GM12878 (cell line): ENCODE data around the gene COG4. TPM values are rescaled to one million over a fixed set of nuclear protein-coding genes. Genes with fewer than 3 reads are reported as not detected.

Experiments used
- ATAC-seq: fragments of 200-7000 bp; cut with Tn5 transposase; 3 replicates; pipeline ENCODE4 v1.9.1; 2020; ENCODE audit warnings: mild to moderate bottlenecking, moderate library complexity
- BruUV-seq: library from RNA; stranded (reverse); fragments of 400-500 nt; replicated peaks from 2 replicates; lab custom pipeline; 2021; lab: Mats Ljungman, UMichigan
- CTCF ChIA-PET: fragments of 300-600 bp; sonication (Branson Sonifier 250); formaldehyde crosslinking; extraction: SDS; loops from one replicate; lab custom pipeline; 2021; ENCODE audit warnings: inconsistent platforms; lab: Yijun Ruan, JAX
- POLR2A ChIA-PET: fragments of 350-600 bp; formaldehyde crosslinking; extraction: SDS; loops from one replicate; lab custom pipeline; 2021; ENCODE audit warnings: inconsistent platforms; lab: Charles Lee
- RAD21 ChIA-PET: fragments of 300-600 bp; sonication (Branson Sonifier 250); formaldehyde crosslinking; loops from one replicate; lab custom pipeline; 2023; ENCODE audit warnings: antibody characterized with exemption; ENCODE audit not compliant: unreplicated experiment; lab: Charles Lee
- SMC1A ChIA-PET: fragments of 300-600 bp; sonication (Branson Sonifier 250); formaldehyde crosslinking; loops from one replicate; lab custom pipeline; 2023; ENCODE audit not compliant: unreplicated experiment, uncharacterized antibody; lab: Charles Lee
- DNase-seq: peaks from one replicate; pipeline ENCODE4 v3.0.0-alpha.2; 2011; ENCODE audit warnings: low read depth, low spot score
- FAIRE-seq: peaks from 3 replicates; lab custom pipeline; 2011; peaks lifted over from hg19 to GRCh38; lab: Jason Lieb, UNC
- H2AFZ ChIP-seq: 2 replicates; pipeline ENCODE4 v1.6.0; 2011; ENCODE audit warnings: low read depth, low read length, control low read depth; ENCODE audit not compliant: control insufficient read depth
- H3K27ac ChIP-seq: 2 replicates; pipeline ENCODE4 v1.5.1; 2011; ENCODE audit warnings: control low read depth; ENCODE audit not compliant: control insufficient read depth, insufficient read depth
- H3K27me3 ChIP-seq, 2 experiments: replicated peaks in 1 of 2; 2 replicates each; pipeline versions ENCODE4 v1.6.0 to v1.6.1; 2011; ENCODE audit warnings: low read length in 1 of 2; ENCODE audit not compliant: control insufficient read depth in 2 of 2, insufficient read depth in 2 of 2
- H3K36me3 ChIP-seq, 2 experiments: 2 replicates each; pipeline ENCODE4 v1.5.1; 2011; ENCODE audit warnings: low read length in 1 of 2; ENCODE audit not compliant: control insufficient read depth in 2 of 2, insufficient read depth in 2 of 2
- H3K4me1 ChIP-seq: 2 replicates; pipeline ENCODE4 v1.6.1; 2011; ENCODE audit warnings: mild to moderate bottlenecking, low read length, moderate library complexity, mixed read lengths; ENCODE audit not compliant: control insufficient read depth, insufficient read depth
- H3K4me2 ChIP-seq: 2 replicates; pipeline ENCODE4 v1.6.0; 2011; ENCODE audit warnings: control low read depth; ENCODE audit not compliant: control insufficient read depth, insufficient read depth
- H3K4me3 ChIP-seq: fragments of 200-600 bp; sonication (generic); 2 replicates; pipeline ENCODE4 v1.5.1; 2016
- H3K79me2 ChIP-seq: 2 replicates; pipeline ENCODE4 v1.6.0; 2011; ENCODE audit warnings: low read length; ENCODE audit not compliant: control insufficient read depth, insufficient read depth
- H3K9ac ChIP-seq: 2 replicates; pipeline ENCODE4 v1.8.0; 2011; ENCODE audit warnings: low read length, control low read depth, mixed read lengths; ENCODE audit not compliant: control insufficient read depth, insufficient read depth
- H3K9me3 ChIP-seq: replicated peaks from 3 replicates; pipeline ENCODE4 v1.5.1; 2011; ENCODE audit warnings: mild to moderate bottlenecking, low read length; ENCODE audit not compliant: control insufficient read depth, insufficient read depth
- H4K20me1 ChIP-seq: 2 replicates; pipeline ENCODE4 v1.6.0; 2011; ENCODE audit not compliant: control insufficient read depth, insufficient read depth
- ASH2L ChIP-seq: fragments of 300-600, 200-600 bp; sonication (generic); IDR thresholded peaks from 2 replicates; pipeline ENCODE4 v1.6.1; 2017; ENCODE audit warnings: low read depth, mild to moderate bottlenecking, borderline replicate concordance
- DPF2 ChIP-seq: fragments of 450-650 bp; IDR thresholded peaks from 2 replicates; pipeline ENCODE4 v1.6.1; 2017; ENCODE audit warnings: mild to moderate bottlenecking
- FOXM1 ChIP-seq: IDR thresholded peaks from 2 replicates; pipeline ENCODE4 v1.6.1; 2012; ENCODE audit warnings: low read depth, mild to moderate bottlenecking, inconsistent platforms, low read length, moderate library complexity
- KAT2A ChIP-seq: conservative IDR thresholded peaks from 2 replicates; pipeline ENCODE4 v1.6.1; 2011; ENCODE audit warnings: low read depth, low read length; ENCODE audit not compliant: control insufficient read depth
- MEF2A ChIP-seq: IDR thresholded peaks from 2 replicates; pipeline ENCODE4 v1.6.1; 2011; ENCODE audit warnings: low read depth, mild to moderate bottlenecking, low read length, moderate library complexity; ENCODE audit not compliant: insufficient read depth
- MEF2B ChIP-seq: fragments of 450-650 bp; IDR thresholded peaks from 2 replicates; pipeline ENCODE4 v1.6.1; 2018; ENCODE audit warnings: mild to moderate bottlenecking, moderate library complexity; ENCODE audit not compliant: partially characterized antibody, poor library complexity, severe bottlenecking
- MXI1 ChIP-seq: fragments of 150-350 bp; IDR thresholded peaks from 2 replicates; pipeline ENCODE4 v1.6.1; 2011; ENCODE audit warnings: low read depth, mild to moderate bottlenecking, inconsistent platforms, low read length, improper control_type of control experiment
- NR2C2 ChIP-seq: IDR thresholded peaks from 2 replicates; pipeline ENCODE4 v1.6.1; 2011; ENCODE audit warnings: borderline replicate concordance, low read depth; ENCODE audit not compliant: control insufficient read depth, insufficient read length
- POLR2A ChIP-seq: IDR thresholded peaks from 2 replicates; pipeline ENCODE4 v1.6.1; 2011; ENCODE audit warnings: low read depth, mild to moderate bottlenecking, low read length
- POLR2AphosphoS5 ChIP-seq: IDR thresholded peaks from 2 replicates; pipeline ENCODE4 v1.6.1; 2011; ENCODE audit warnings: mild to moderate bottlenecking, low read length, inconsistent platforms
- SPI1 ChIP-seq: IDR thresholded peaks from 2 replicates; pipeline ENCODE4 v1.6.1; 2011; ENCODE audit warnings: low read depth, mild to moderate bottlenecking, low read length, moderate library complexity, borderline replicate concordance; ENCODE audit not compliant: insufficient read depth
- TCF12 ChIP-seq: IDR thresholded peaks from 2 replicates; pipeline ENCODE4 v1.6.1; 2011; ENCODE audit warnings: low read depth, mild to moderate bottlenecking, low read length
- YY1 ChIP-seq: IDR thresholded peaks from 2 replicates; pipeline ENCODE4 v1.6.1; 2011; ENCODE audit warnings: low read depth, mild to moderate bottlenecking, low read length
- WGBS: methylation state at CpG from one replicate; pipeline ENCODE4 v1.1.6; 2016; ENCODE audit warnings: low lambda C conversion rate; ENCODE audit not compliant: insufficient replicate concordance, insufficient coverage; ENCODE audit errors: missing lambda C conversion rate; 5-methylcytosine and 5-hydroxymethylcytosine counted together
- in situ Hi-C: fragments of 300-500 bp; cut with MboI; formaldehyde crosslinking; loops from 9 replicates; pipeline ENCODE4 v1.14.3; 2018; ENCODE audit warnings: mixed read lengths
- intact Hi-C: fragments of 100-400 bp; cut with micrococcal nuclease; formaldehyde crosslinking; loops from one replicate; pipeline ENCODE4 v1.14.2; 2022; ENCODE audit not compliant: unreplicated experiment
- polyA plus RNA-seq, 11 experiments: library from polyadenylated mRNA; depleted of rRNA in 4 of 11; unstranded in 6 of 11; stranded (reverse) in 5 of 11; fragments of >200 nt; fragmentation: Nextera tagmentation in 4 of 11; fragmentation: Illumina TruSeq in 1 of 11; extraction: Ambion mirVana in 4 of 11; extraction: Trizol in 1 of 11; gene quantifications; 1 replicate in 1 of 11; 2 replicates in 10 of 11; pipeline versions ENCODE4 v1.2.1 to v1.2.3, GENCODE V29; 2011 to 2016; ENCODE audit warnings: inconsistent platforms in 2 of 11, missing spikeins in 2 of 11, low read depth in 1 of 11
- total RNA-seq, 4 experiments: library from RNA; depleted of rRNA in 3 of 4; stranded (reverse); fragments of >200 nt in 3 of 4; fragmentation: Illumina TruSeq in 1 of 4; extraction: Trizol in 1 of 4; gene quantifications; 2 replicates each; pipeline versions ENCODE4 v1.2.1 to v1.2.3, GENCODE V29; 2013 to 2021
- TF ChIP-seq, protein P1 (sequence below): fragments of 450-650 bp; IDR thresholded peaks from 2 replicates; pipeline ENCODE4 v1.6.1; 2016; ENCODE audit warnings: mild to moderate bottlenecking
- TF ChIP-seq, protein P2 (sequence below): IDR thresholded peaks from 2 replicates; pipeline ENCODE4 v1.6.1; 2012; ENCODE audit warnings: low read depth, low read length, improper control_type of control experiment

COG4 gene
- total and polyA plus RNA-seq, 10 of the 15 experiments (the other 5 are each of a cell fraction or from before 2014, with no cell fraction given): 7.0 to 57.7 (median 33.0) TPM

DNA sequence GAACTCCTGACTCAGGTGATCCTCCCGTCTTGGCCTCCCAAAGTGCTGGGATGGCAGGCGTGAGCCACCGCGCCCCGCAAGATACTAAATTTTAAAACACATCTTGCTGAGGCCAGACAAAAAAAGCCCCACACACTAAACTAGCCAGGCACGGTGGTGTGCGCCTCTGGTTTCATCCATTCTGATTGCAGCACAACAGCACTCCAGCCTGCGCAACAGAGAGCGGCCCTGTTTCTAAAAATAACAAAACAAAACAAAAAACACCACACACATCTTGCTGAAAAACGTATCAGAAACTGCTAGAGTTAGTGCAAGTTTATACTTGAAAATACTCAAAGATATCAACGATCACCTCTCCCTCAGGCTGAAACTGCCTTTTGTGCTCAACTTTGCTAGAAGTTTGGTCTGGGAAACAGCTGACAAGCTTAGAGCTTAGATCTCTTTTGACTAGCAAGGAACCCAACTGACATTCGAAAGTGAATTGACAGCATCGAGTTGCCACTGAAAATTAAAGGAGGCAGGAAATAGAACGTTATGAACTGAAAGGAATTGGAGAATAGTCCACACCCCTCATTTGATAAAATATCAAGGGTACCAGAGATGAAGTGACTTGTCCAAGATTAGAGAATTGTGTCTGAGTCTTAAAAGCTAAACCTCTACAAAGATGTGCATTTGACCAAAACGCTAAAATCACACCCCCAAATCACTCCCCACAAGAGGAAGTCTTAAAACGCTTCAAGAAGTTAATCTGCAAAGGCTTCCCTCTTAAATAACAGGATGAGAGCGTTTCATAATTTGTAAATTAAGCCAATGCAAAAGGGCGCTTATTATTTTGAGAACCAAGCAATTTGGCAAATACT is 908 bp downstream of the COG4 start:
- peaks cover 14% of the 10 kb centered on the region for H3K4me1 ChIP-seq
- H4K20me1 ChIP-seq: peaks cover 3% of the 10 kb centered on the region; the same call in 1 of the 2 replicates
- WGBS: under 1% methylated on average over 18 of the region's 18 CpGs
- FAIRE-seq: no peak
- intact Hi-C loops: loop anchor here (1.0 to 5.0 kb wide), 4 partner anchors 46 to 235 kb away; partner anchors contain the start of genes AARS1 and ST3GAL2
- H3K36me3 ChIP-seq: peaks cover 0 to 10% of the 10 kb centered on the region in 2 experiments; a peak in 1 of 4 replicates
- ATAC-seq: peak; percentile 45
- CTCF ChIA-PET: interaction anchor here (0.6 to 3.1 kb wide), 6 partner anchors 11 to 154 kb away, joined by 3 to 8 read pairs (median 4); no protein-coding TSS in a partner anchor
- no TSS peak for BruUV-seq
- in situ Hi-C loops: no loop called here
- peak overlapping the region; percentile 92 for H3K4me2 ChIP-seq
- peak overlapping the region; percentile 66 for H2AFZ ChIP-seq
- RAD21 ChIA-PET: interaction anchor here (0.8 to 4.1 kb wide), 8 partner anchors 13 to 141 kb away, joined by 3 to 25 read pairs (median 4); no protein-coding TSS in a partner anchor
- peak overlapping the region; percentile 99 for H3K27ac ChIP-seq
- POLR2A ChIA-PET: interaction anchor here (0.7 to 3.2 kb wide), 9 partner anchors 11 to 213 kb away, joined by 3 to 14 read pairs (median 3); no protein-coding TSS in a partner anchor
- DNase-seq: no peak
- no peaks in the 10 kb centered on the region for H3K9me3 ChIP-seq
- H3K9ac ChIP-seq: peak overlapping the region; percentile 97
- SMC1A ChIA-PET: interaction anchor here (0.8 to 4.7 kb wide), 8 partner anchors 10 to 90 kb away, joined by 3 to 22 read pairs (median 4); no protein-coding TSS in a partner anchor
- H3K27me3 ChIP-seq: no peaks in the 10 kb centered on the region
- peaks cover 68% of the 10 kb centered on the region for H3K79me2 ChIP-seq
- H3K4me3 ChIP-seq: peak overlapping the region; percentile 86
- no peak for TF ChIP-seq MXI1
- TF ChIP-seq NR2C2: no peak
- no peak for TF ChIP-seq ASH2L
- TF ChIP-seq MEF2B: peak; percentile 58
- TF ChIP-seq, protein P1, sequence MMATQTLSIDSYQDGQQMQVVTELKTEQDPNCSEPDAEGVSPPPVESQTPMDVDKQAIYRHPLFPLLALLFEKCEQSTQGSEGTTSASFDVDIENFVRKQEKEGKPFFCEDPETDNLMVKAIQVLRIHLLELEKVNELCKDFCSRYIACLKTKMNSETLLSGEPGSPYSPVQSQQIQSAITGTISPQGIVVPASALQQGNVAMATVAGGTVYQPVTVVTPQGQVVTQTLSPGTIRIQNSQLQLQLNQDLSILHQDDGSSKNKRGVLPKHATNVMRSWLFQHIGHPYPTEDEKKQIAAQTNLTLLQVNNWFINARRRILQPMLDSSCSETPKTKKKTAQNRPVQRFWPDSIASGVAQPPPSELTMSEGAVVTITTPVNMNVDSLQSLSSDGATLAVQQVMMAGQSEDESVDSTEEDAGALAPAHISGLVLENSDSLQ: peak; percentile 49; the same call in 1 of the 2 replicates
- 0 out of 2 replicates have a peak, but pooled peaks have one; percentile 27 for TF ChIP-seq POLR2A
- TF ChIP-seq TCF12: 0 out of 2 replicates have a peak, but pooled peaks have one; percentile 18
- TF ChIP-seq POLR2AphosphoS5: peak; percentile 79
- peak; percentile 13; the same call in 1 of the 2 replicates for TF ChIP-seq DPF2
- TF ChIP-seq, protein P2, sequence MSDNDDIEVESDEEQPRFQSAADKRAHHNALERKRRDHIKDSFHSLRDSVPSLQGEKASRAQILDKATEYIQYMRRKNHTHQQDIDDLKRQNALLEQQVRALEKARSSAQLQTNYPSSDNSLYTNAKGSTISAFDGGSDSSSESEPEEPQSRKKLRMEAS: no peak
- TF ChIP-seq KAT2A: no peak
- peak; percentile 63; the same call in 1 of the 2 replicates for TF ChIP-seq MEF2A
- TF ChIP-seq YY1: peak; percentile 17; the same call in 1 of the 2 replicates
- 0 out of 2 replicates have a peak, but pooled peaks have one; percentile 16 for TF ChIP-seq SPI1
- TF ChIP-seq FOXM1: 0 out of 2 replicates have a peak, but pooled peaks have one; percentile 14
